GM23338 (cell line): ENCODE measurements around the gene SNX9. TPM values are rescaled to one million over a fixed set of nuclear protein-coding genes. Genes with fewer than 3 reads are reported as not detected.
A peak's percentile ranks its signal among the peaks of the same experiment; 100 is the strongest.
"Not testable (repeated sequence)": the region's sequence is repeated elsewhere in the genome, so short reads cannot be mapped to it uniquely, and the experiment has no call there.

Source experiments
- ATAC-seq: fragments of 200-7000 bp; cut with Tn5 transposase; 3 replicates; pipeline ENCODE4 v1.9.1; 2020
- DNase-seq: peaks from one replicate; pipeline ENCODE4 v3.0.0-alpha.2; 2015; ENCODE audit warnings: low spot score
- H2AFZ ChIP-seq: fragments of 200-600 bp; sonication (generic); 2 replicates; pipeline ENCODE4 v1.8.0; 2016; ENCODE audit warnings: antibody characterized with exemption, mild to moderate bottlenecking, moderate library complexity
- H3F3A ChIP-seq: fragments of 200-600 bp; sonication (generic); replicated peaks from 2 replicates; pipeline ENCODE4 v1.8.0; 2017; ENCODE audit warnings: antibody characterized with exemption, mixed run types, low read depth
- H3K27ac ChIP-seq: fragments of 200-600 bp; sonication (generic); 2 replicates; pipeline ENCODE4 v1.6.1; 2016; ENCODE audit warnings: low read depth
- H3K27me3 ChIP-seq: fragments of 200-600 bp; sonication (generic); 2 replicates; pipeline ENCODE4 v1.8.0; 2016; ENCODE audit warnings: mild to moderate bottlenecking, mixed run types, moderate library complexity; ENCODE audit not compliant: insufficient read depth
- H3K36me3 ChIP-seq: fragments of 200-600 bp; sonication (generic); 2 replicates; pipeline ENCODE4 v1.8.0; 2016; ENCODE audit warnings: mild to moderate bottlenecking; ENCODE audit not compliant: insufficient read depth
- H3K4me1 ChIP-seq: fragments of 200-600 bp; sonication (generic); 2 replicates; pipeline ENCODE4 v1.8.0; 2016; ENCODE audit warnings: mild to moderate bottlenecking, moderate library complexity; ENCODE audit not compliant: insufficient read depth
- H3K4me2 ChIP-seq: fragments of 200-600 bp; sonication (generic); 2 replicates; pipeline ENCODE4 v1.7.1; 2017; ENCODE audit warnings: mixed run types
- H3K4me3 ChIP-seq: fragments of 200-600 bp; sonication (generic); 2 replicates; pipeline ENCODE4 v1.6.1; 2016; ENCODE audit warnings: mixed run types
- H3K79me2 ChIP-seq: fragments of 200-600 bp; sonication (generic); replicated peaks from 2 replicates; pipeline ENCODE4 v1.8.0; 2017; ENCODE audit warnings: mild to moderate bottlenecking; ENCODE audit not compliant: insufficient read depth
- H3K9me2 ChIP-seq: fragments of 200-600 bp; sonication (generic); 2 replicates; pipeline ENCODE4 v1.8.0; 2017; ENCODE audit not compliant: insufficient read depth
- H4K20me1 ChIP-seq: fragments of 200-600 bp; sonication (generic); replicated peaks from 2 replicates; pipeline ENCODE4 v1.8.0; 2017; ENCODE audit warnings: mild to moderate bottlenecking; ENCODE audit not compliant: insufficient read depth
- H3K27ac Mint-ChIP-seq: 2 replicates; pipeline ENCODE4 v1.8.0; 2020; ENCODE audit warnings: inconsistent platforms, mild to moderate bottlenecking, moderate library complexity, mixed read lengths
- H3K27me3 Mint-ChIP-seq: 3 replicates; pipeline ENCODE4 v1.8.0; 2022; ENCODE audit warnings: low read depth, mild to moderate bottlenecking, moderate library complexity, mixed read lengths, inconsistent platforms; ENCODE audit not compliant: insufficient read depth, poor library complexity
- H3K36me3 Mint-ChIP-seq: 3 replicates; pipeline ENCODE4 v1.8.0; 2021; ENCODE audit warnings: low read depth, mild to moderate bottlenecking, inconsistent platforms, moderate library complexity, mixed read lengths
- H3K4me1 Mint-ChIP-seq: 3 replicates; pipeline ENCODE4 v1.8.0; 2020; ENCODE audit warnings: mild to moderate bottlenecking, inconsistent platforms, mixed read lengths
- H3K4me3 Mint-ChIP-seq: 3 replicates; pipeline ENCODE4 v1.8.0; 2021; ENCODE audit warnings: moderate library complexity, mild to moderate bottlenecking, inconsistent platforms, mixed read lengths
- H3K9me3 Mint-ChIP-seq: 3 replicates; pipeline ENCODE4 v1.8.0; 2020; ENCODE audit warnings: moderate library complexity, mild to moderate bottlenecking, inconsistent platforms, mixed read lengths
- CREB1 ChIP-seq: fragments of 250-450 bp; sonication (Bioruptor Pico); IDR thresholded peaks from 2 replicates; pipeline ENCODE4 v1.5.0; 2020; ENCODE audit warnings: low read depth, mild to moderate bottlenecking, moderate library complexity
- CTCF ChIP-seq, 2 experiments: fragments of 200-600 bp in 1 of 2; sonication (generic) in 1 of 2; conservative IDR thresholded peaks; 2 replicates each; pipeline versions ENCODE4 v1.5.1 to v1.6.1; 2016 to 2017; ENCODE audit warnings: antibody characterized with exemption in 2 of 2, low read depth in 2 of 2, mild to moderate bottlenecking in 2 of 2, moderate library complexity in 1 of 2
- ETS1 ChIP-seq: IDR thresholded peaks from 2 replicates; pipeline ENCODE4 v1.6.1; 2016; ENCODE audit warnings: antibody characterized with exemption
- POLR2AphosphoS5 ChIP-seq: IDR thresholded peaks from 2 replicates; pipeline ENCODE4 v1.6.1; 2016; ENCODE audit warnings: antibody characterized with exemption, low read depth
- REST ChIP-seq: IDR thresholded peaks from one replicate; pipeline ENCODE4 v1.6.1; 2018; ENCODE audit warnings: antibody characterized with exemption; ENCODE audit not compliant: unreplicated experiment
- ZNF114 ChIP-seq: fragments of 250-450 bp; sonication (Bioruptor Pico); IDR thresholded peaks from 2 replicates; pipeline ENCODE4 v1.5.0; 2020; ENCODE audit warnings: mild to moderate bottlenecking, moderate library complexity
- polyA plus RNA-seq: library from polyadenylated mRNA; unstranded; fragments of >200 nt; fragmentation: Nextera tagmentation; extraction: Ambion mirVana; gene quantifications from 2 replicates; pipeline ENCODE4 v1.2.1, GENCODE V29; 2016
- total RNA-seq: library from RNA; depleted of rRNA; stranded (reverse); fragments of >200 nt; shearing (Covaris generic); gene quantifications from 2 replicates; pipeline ENCODE4 v1.2.3, GENCODE V29; 2014

Gene SNX9
- total and polyA plus RNA-seq, 2 experiments from 2014 or later = 18.4 to 23.3 TPM

- TF ChIP-seq REST (no peak), ETS1 (no peak), ZNF114 (CRISPR knock-in tag) (no peak), CREB1 (CRISPR knock-in tag) (no peak), POLR2AphosphoS5 (no peak)
Measured at GRCh38 chr6:157898640-157899039, 75.6 kb downstream of the SNX9 start (continued).

- not testable (repeated sequence) for H3K4me1 ChIP-seq, H3F3A ChIP-seq, H3K36me3 ChIP-seq, H3K79me2 ChIP-seq, H3K27ac ChIP-seq, H3K9me3 Mint-ChIP-seq, H2AFZ ChIP-seq, H3K9me2 ChIP-seq, H3K27me3 Mint-ChIP-seq, H3K4me3 ChIP-seq, H3K4me3 Mint-ChIP-seq, DNase-seq, H3K4me2 ChIP-seq, H3K27me3 ChIP-seq, ATAC-seq, H4K20me1 ChIP-seq
- peaks cover 22% of the 10 kb centered on the region for H3K36me3 Mint-ChIP-seq
- H3K4me1 Mint-ChIP-seq = peaks cover 25% of the 10 kb centered on the region
- H3K27ac Mint-ChIP-seq = peak overlapping the region; percentile 69; the same call in 1 of the 2 replicates
Measured at GRCh38 chr6:157900262-157900661, 77.2 kb downstream of the SNX9 start.

DNA sequence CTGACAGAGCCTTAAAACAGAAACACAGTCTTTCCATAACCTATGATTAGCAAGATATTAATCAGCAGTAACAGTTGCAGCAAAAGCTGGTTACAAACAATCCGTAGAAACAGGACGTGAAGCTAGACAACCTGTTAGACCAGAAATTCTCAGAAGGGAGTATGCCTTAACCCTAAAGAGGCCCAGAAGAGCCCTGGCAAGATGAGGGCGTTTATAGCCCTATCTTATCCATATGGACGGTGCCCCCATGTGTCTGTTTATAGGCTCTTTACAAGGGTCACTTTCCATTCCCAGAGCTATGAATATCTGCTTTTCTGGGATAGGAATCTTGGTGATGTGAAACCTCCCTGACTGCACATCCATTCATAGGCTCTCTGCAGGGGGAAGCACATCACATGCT is 77.7 kb downstream of the SNX9 start:
- H4K20me1 ChIP-seq, H3K27me3 Mint-ChIP-seq, H3K9me2 ChIP-seq, DNase-seq, H3K4me3 ChIP-seq, H3K27ac ChIP-seq, H3K27ac Mint-ChIP-seq, H3K4me1 ChIP-seq, H3K79me2 ChIP-seq, H3K4me2 ChIP-seq, H3K27me3 ChIP-seq, H3K4me3 Mint-ChIP-seq, H3K36me3 ChIP-seq, H2AFZ ChIP-seq, H3F3A ChIP-seq, H3K9me3 Mint-ChIP-seq, ATAC-seq: not testable (repeated sequence)
- peaks cover 28% of the 10 kb centered on the region for H3K4me1 Mint-ChIP-seq
- H3K36me3 Mint-ChIP-seq = peaks cover 22% of the 10 kb centered on the region
- 0 out of 4 replicates have a peak, but pooled peaks of 1 of the 2 experiments have one; percentile 0 for TF ChIP-seq CTCF (conservative IDR thresholded peaks at IDR 0.05; ENCODE audit: low read depth in 2 of 2)
